Measurements from ENCODE around the gene WASL. TPM values are rescaled to one million over a fixed set of nuclear protein-coding genes. Genes with fewer than 3 reads are reported as not detected.
"Not testable (repeated sequence)": the region's sequence is repeated elsewhere in the genome, so short reads cannot be mapped to it uniquely, and the experiment has no call there.

The WASL gene
- total RNA-seq, 2 experiments from 2014 or later, result 5.8 to 5.9 TPM

- no peak for DNase-seq
- H3K9me3 Mint-ChIP-seq, result peaks cover 10% of the 10 kb centered on the region
- intact Hi-C loops (cut with micrococcal nuclease), result no loop called here
- ChIA-PET CTCF (interaction anchor here (0.9 kb wide), 1 partner anchor 10 kb away, joined by 3 read pairs; the partner anchor contains the start of gene WASL), POLR2A (interaction anchor here (1.2 kb wide), 1 partner anchor 10 kb away, joined by 4 read pairs; the partner anchor contains the start of gene WASL)
- no peaks in the 10 kb centered on the region for H3K27me3 Mint-ChIP-seq
- peaks cover 47% of the 10 kb centered on the region for H3K4me1 Mint-ChIP-seq (ENCODE audit: low read depth)
- H3K4me3 Mint-ChIP-seq, result no peak overlapping the region
- H3K36me3 Mint-ChIP-seq (ENCODE audit: low read depth), result peaks cover 27% of the 10 kb centered on the region
- no peak for TF ChIP-seq CTCF (IDR thresholded peaks at IDR 0.05)
- H3K27ac Mint-ChIP-seq, result no peak overlapping the region
- no peak for ATAC-seq
Measured at GRCh38 chr7:123738808-123739207, 10.0 kb downstream of the WASL start.

DNA sequence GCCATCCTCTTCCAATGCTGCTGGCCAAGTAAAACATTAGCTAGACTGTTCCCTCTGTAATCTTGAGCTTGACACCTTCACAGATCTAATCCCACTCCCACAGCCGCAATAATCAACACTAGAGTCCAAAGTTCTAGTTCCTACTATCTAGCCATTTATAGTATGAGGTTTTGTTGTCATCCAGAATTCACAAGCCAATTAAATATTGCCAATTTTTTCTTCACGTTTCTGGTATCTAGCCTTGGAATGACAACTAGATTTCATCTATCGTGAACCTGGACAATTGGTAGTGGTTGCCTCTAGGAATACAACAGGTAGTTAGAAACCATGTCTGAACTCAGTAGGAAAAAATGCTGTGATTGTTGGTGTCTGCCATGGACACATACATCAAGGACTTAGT lies 10.4 kb downstream of the WASL start:
- Mint-ChIP-seq H3K4me3 (no peak overlapping the region), H3K9me3 (peaks cover 15% of the 10 kb centered on the region), H3K36me3 (ENCODE audit: low read depth) (peaks cover 31% of the 10 kb centered on the region), H3K27me3 (no peaks in the 10 kb centered on the region), H3K27ac (no peak overlapping the region), H3K4me1 (ENCODE audit: low read depth) (peaks cover 47% of the 10 kb centered on the region)
- ChIA-PET CTCF (no interaction called here), POLR2A (interaction anchor here (1.2 kb wide), 1 partner anchor 10 kb away, joined by 4 read pairs; the partner anchor contains the start of gene WASL)
- no peak for ATAC-seq
- no peak for TF ChIP-seq CTCF (IDR thresholded peaks at IDR 0.05)
- intact Hi-C loops (cut with micrococcal nuclease), result no loop called here
- no peak for DNase-seq

DNA sequence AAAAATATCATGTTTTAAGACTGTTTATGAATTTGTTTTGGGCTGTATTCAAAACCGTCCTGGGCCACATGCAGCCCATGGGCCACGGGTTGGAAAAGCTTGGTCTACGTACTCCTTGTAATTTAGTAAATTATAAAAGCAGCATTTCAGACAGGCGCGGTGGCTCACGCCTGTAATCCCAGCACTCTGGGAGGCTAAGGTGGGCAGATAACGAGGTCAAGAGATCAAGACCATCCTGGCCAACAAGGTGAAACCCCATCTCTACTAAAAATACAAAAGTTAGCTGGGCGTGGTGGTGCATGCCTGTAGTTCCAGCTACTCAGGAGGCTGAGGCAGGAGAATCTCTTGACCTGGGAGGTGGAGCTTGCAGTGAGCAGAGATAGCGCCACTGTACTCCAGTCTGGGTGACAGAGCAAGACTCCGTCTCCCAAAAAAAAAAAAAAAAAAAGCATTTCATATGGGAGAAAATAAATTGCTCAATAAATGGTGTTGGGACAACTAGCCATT lies 11.6 kb downstream of the WASL start:
- ChIA-PET CTCF (interaction anchor here (1.0 to 1.5 kb wide), 2 partner anchors 12 to 36 kb away, joined by 3 to 5 read pairs; partner anchors contain the start of gene WASL), POLR2A (interaction anchor here (1.1 to 1.2 kb wide), 2 partner anchors 8 to 11 kb away, joined by 4 read pairs; partner anchors contain the start of gene WASL)
- H3K36me3 Mint-ChIP-seq (ENCODE audit: low read depth), result peaks cover 37% of the 10 kb centered on the region
- DNase-seq; H3K4me3 Mint-ChIP-seq; ATAC-seq; intact Hi-C loops (cut with micrococcal nuclease); H3K27ac Mint-ChIP-seq; H3K27me3 Mint-ChIP-seq: not testable (repeated sequence)
- H3K9me3 Mint-ChIP-seq, result peaks cover 15% of the 10 kb centered on the region
- H3K4me1 Mint-ChIP-seq (ENCODE audit: low read depth), result peaks cover 44% of the 10 kb centered on the region

- ATAC-seq (no peak), DNase-seq (no peak)
- Mint-ChIP-seq H3K9me3 (peaks cover 18% of the 10 kb centered on the region), H3K4me1 (ENCODE audit: low read depth) (peaks cover 40% of the 10 kb centered on the region), H3K36me3 (ENCODE audit: low read depth) (peaks cover 37% of the 10 kb centered on the region), H3K4me3 (no peak overlapping the region), H3K27ac (no peak overlapping the region), H3K27me3 (no peaks in the 10 kb centered on the region)
- ChIA-PET POLR2A (no interaction called here), CTCF (no interaction called here)
- intact Hi-C loops (cut with micrococcal nuclease), result no loop called here
- no peak for TF ChIP-seq CTCF (IDR thresholded peaks at IDR 0.05)
Measured at GRCh38 chr7:123735539-123735938, 13.3 kb downstream of the WASL start.

GRCh38 chr7:123734498-123734897 lies 14.3 kb downstream of the WASL start:
- POLR2A ChIA-PET, result no interaction called here
- intact Hi-C loops (cut with micrococcal nuclease), result no loop called here
- Mint-ChIP-seq H3K27me3 (no peaks in the 10 kb centered on the region), H3K36me3 (ENCODE audit: low read depth) (peaks cover 37% of the 10 kb centered on the region), H3K9me3 (peaks cover 18% of the 10 kb centered on the region), H3K4me1 (ENCODE audit: low read depth) (peaks cover 38% of the 10 kb centered on the region), H3K27ac (no peak overlapping the region), H3K4me3 (no peak overlapping the region)
- CTCF ChIA-PET, result interaction anchor here (1.0 to 1.8 kb wide), 2 partner anchors 14 to 131 kb away, joined by 3 to 5 read pairs; partner anchors contain the start of gene WASL
- DNase-seq, result no peak
- no peak for ATAC-seq
- no peak for TF ChIP-seq CTCF (IDR thresholded peaks at IDR 0.05)

Measured in activated CD8-positive, alpha-beta T cell treated with anti-CD3 and anti-CD28 coated beads for 36 hours (primary cell).